ENCODE results near the gene ZC3HAV1L.
"Not testable (repeated sequence)": the region's sequence is repeated elsewhere in the genome, so short reads cannot be mapped to it uniquely, and the experiment has no call there.

The ZC3HAV1L gene

DNA sequence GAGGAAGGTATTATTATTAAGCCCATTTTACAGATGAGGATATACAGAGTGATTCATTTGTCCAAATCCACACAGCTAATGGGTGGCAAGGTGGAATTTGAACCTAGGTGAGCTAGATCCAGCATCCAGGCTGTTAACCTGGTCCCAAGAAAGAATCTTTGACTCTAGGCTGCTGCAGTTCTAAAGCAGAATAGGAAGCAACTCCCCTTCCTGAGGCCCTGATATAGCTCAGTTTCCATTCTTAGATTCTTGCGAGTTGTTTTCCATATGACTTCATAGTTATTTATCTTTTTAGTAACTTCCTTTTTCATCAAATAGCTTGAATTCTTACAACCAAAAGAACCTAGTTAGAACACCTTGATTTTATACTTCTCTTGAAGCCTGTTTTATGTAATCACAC lies 24.1 kb upstream of the ZC3HAV1L start:
- peaks cover 26% of the 10 kb centered on the region for H3K36me3 ChIP-seq (replicated peaks)
- H3K27ac ChIP-seq, result no peak overlapping the region

DNA sequence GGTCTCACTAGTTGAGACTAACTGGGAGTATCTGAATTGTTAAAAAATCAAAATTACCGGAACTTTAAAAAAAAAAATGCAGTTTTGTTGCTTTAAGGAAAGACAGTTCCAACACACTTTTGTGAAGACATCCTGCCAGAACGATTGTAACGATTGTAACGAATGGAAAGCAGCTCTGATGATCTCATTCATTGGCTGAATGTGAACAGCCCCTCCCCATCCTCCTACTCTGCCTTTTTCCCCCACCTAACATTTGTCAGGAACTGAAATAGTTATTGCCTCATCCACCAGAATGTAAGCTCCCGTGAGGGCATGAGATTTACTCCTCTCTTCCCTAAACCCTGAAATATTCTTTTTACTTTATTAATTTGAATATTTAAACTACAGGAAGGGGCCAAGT lies 23.1 kb upstream of the ZC3HAV1L start:
- H3K27ac ChIP-seq, result no peak overlapping the region
- H3K4me3 ChIP-seq (ENCODE audit: low read depth, low read length), result no peak overlapping the region
- in situ Hi-C loops (cut with HindIII; ENCODE audit: low pct_ligation_motif_present, low sequenced_read_pairs), result no loop called here
- H3K27me3 ChIP-seq (replicated peaks), result no peaks in the 10 kb centered on the region
- H3K36me3 ChIP-seq (replicated peaks), result peaks cover 30% of the 10 kb centered on the region
- DNase-seq, result no peak
- TF ChIP-seq, protein P1, sequence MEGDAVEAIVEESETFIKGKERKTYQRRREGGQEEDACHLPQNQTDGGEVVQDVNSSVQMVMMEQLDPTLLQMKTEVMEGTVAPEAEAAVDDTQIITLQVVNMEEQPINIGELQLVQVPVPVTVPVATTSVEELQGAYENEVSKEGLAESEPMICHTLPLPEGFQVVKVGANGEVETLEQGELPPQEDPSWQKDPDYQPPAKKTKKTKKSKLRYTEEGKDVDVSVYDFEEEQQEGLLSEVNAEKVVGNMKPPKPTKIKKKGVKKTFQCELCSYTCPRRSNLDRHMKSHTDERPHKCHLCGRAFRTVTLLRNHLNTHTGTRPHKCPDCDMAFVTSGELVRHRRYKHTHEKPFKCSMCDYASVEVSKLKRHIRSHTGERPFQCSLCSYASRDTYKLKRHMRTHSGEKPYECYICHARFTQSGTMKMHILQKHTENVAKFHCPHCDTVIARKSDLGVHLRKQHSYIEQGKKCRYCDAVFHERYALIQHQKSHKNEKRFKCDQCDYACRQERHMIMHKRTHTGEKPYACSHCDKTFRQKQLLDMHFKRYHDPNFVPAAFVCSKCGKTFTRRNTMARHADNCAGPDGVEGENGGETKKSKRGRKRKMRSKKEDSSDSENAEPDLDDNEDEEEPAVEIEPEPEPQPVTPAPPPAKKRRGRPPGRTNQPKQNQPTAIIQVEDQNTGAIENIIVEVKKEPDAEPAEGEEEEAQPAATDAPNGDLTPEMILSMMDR (IDR thresholded peaks at IDR 0.05; ENCODE audit: low read depth, low read length, missing control alignments), result no peak

More for the DNA sequence above, 24.1 kb upstream of the ZC3HAV1L start:
- no peaks in the 10 kb centered on the region for H3K27me3 ChIP-seq (replicated peaks)
- in situ Hi-C loops (cut with HindIII; ENCODE audit: low pct_ligation_motif_present, low sequenced_read_pairs), result no loop called here
- TF ChIP-seq, protein P1 (IDR thresholded peaks at IDR 0.05; ENCODE audit: low read depth, low read length, missing control alignments), result no peak
- DNase-seq, result no peak
- no peak overlapping the region for H3K4me3 ChIP-seq (ENCODE audit: low read depth, low read length)

DNA sequence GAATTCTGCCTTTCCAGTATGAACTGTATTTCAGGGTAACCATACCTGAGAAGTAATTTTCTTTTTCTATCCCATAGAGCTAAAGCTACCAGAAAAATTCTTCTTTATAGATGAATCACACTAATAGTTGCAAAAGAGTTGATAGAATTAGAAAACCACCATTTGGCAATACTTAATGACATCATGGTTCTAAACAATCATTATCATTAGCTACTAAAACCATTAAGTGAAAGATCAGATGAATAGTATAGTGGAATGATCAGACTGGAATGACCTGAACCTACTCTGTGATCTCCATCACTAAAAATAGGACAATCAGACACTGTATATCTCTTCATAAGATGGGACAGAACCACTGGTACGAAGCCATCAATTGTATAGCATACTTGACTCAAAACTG lies 19.8 kb upstream of the ZC3HAV1L start:
- TF ChIP-seq, protein P1 (IDR thresholded peaks at IDR 0.05; ENCODE audit: low read depth, low read length, missing control alignments), result no peak
- peaks cover 30% of the 10 kb centered on the region for H3K36me3 ChIP-seq (replicated peaks)
- in situ Hi-C loops (cut with HindIII; ENCODE audit: low pct_ligation_motif_present, low sequenced_read_pairs), result no loop called here

DNA sequence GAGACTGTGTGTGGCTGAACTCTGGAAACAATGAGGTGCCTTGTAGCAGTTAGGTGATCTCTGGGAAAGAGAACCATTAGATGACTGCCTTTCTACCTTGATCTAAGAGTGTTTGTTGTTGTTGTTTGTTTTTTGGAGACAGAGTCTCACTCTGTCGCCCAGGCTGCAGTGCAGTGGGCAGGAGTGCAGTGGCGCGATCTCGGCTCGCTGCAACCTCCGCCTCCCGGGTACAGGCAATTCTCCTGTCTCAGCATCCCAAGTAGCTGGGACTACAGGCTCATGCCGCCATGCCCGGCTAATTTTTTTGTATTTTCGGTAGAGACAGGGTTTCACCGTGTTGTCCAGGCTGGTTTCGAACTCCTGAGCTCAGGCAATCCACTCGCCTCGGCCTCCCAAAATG lies 18.8 kb upstream of the ZC3HAV1L start:
- H3K27ac ChIP-seq; H3K4me3 ChIP-seq (ENCODE audit: low read depth, low read length); DNase-seq; in situ Hi-C loops (cut with HindIII; ENCODE audit: low pct_ligation_motif_present, low sequenced_read_pairs); H3K27me3 ChIP-seq (replicated peaks): not testable (repeated sequence)
- peaks cover 28% of the 10 kb centered on the region for H3K36me3 ChIP-seq (replicated peaks)

More for the DNA sequence above, 19.8 kb upstream of the ZC3HAV1L start:
- H3K4me3 ChIP-seq (ENCODE audit: low read depth, low read length), result no peak overlapping the region
- H3K27ac ChIP-seq, result no peak overlapping the region
- DNase-seq, result no peak
- no peaks in the 10 kb centered on the region for H3K27me3 ChIP-seq (replicated peaks)

DNA sequence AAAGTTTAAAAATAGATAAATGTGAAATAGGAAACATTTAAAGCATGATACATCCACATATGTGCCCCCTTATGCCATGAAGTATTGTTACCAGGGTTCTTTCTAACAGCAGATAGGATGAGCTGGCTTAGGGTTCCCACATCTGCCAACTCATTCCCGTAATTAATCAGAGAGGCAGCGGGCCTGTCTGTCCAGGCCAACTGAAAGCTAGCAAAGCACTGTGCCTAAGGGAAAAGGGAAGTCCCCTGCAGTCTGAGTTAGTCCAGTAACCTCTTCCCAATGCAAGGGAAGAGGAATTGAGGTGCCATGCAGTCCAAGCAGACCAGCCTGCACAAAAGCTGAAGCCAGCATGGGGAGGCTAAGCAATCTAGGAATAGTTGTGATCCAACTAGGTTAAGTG lies 18.3 kb upstream of the ZC3HAV1L start:
- no peak for DNase-seq
- Histone ChIP-seq H3K27me3 (replicated peaks) (no peaks in the 10 kb centered on the region), H3K4me3 (ENCODE audit: low read depth, low read length) (no peak overlapping the region), H3K27ac (no peak overlapping the region), H3K36me3 (replicated peaks) (peaks cover 31% of the 10 kb centered on the region)
- TF ChIP-seq, protein P1 (IDR thresholded peaks at IDR 0.05; ENCODE audit: low read depth, low read length, missing control alignments), result no peak
- in situ Hi-C loops (cut with HindIII; ENCODE audit: low pct_ligation_motif_present, low sequenced_read_pairs), result no loop called here

DNA sequence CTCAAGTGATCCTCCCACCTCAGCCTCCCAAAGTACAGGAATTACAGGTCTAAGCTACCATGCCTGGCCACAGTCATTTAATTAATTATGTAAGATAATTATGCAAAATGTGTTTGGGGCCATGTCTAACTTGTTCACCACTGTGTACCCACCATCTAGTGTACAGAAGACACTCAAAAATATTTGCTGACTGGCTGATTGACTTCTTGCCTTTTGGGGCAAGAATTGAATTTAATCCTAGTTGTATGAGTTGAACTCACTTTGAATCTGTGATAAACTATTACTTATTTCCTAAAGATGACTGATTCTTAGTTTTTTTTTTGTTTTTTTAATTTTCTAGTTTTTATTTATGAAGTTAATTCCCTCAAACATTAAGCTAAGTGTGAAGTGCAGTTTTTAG lies 15.8 kb upstream of the ZC3HAV1L start:
- no peak for DNase-seq
- TF ChIP-seq, protein P1 (IDR thresholded peaks at IDR 0.05; ENCODE audit: low read depth, low read length, missing control alignments), result no peak
- Histone ChIP-seq H3K27me3 (replicated peaks) (no peaks in the 10 kb centered on the region), H3K4me3 (ENCODE audit: low read depth, low read length) (no peak overlapping the region), H3K27ac (no peak overlapping the region), H3K36me3 (replicated peaks) (peaks cover 28% of the 10 kb centered on the region)
- in situ Hi-C loops (cut with HindIII; ENCODE audit: low pct_ligation_motif_present, low sequenced_read_pairs), result no loop called here

Data from brain microvascular endothelial cell (primary cell).